B cell (primary cell): Measurements from ENCODE around the gene IPCEF1. TPM values are rescaled to one million over a fixed set of nuclear protein-coding genes. Genes with fewer than 3 reads are reported as not detected.

Experiments used
- ATAC-seq: fragments of 200-7000 bp; cut with Tn5 transposase; one replicate; pipeline ENCODE4 v1.10.0; 2021; ENCODE audit warnings: low read depth, mild to moderate bottlenecking, moderate number of reproducible peaks, moderate library complexity
- CTCF ChIA-PET: fragments of 350-600 bp; sonication (Branson Sonifier 250); formaldehyde crosslinking; loops from one replicate; lab custom pipeline; 2021; ENCODE audit warnings: antibody characterized with exemption, inconsistent platforms; lab: Charles Lee
- POLR2A ChIA-PET: fragments of 350-600 bp; sonication (Branson Sonifier 250); formaldehyde crosslinking; loops from one replicate; lab custom pipeline; 2021; ENCODE audit warnings: antibody characterized with exemption; lab: Charles Lee
- DNase-seq: peaks from one replicate; pipeline ENCODE4 v3.0.0; 2013
- H2AFZ ChIP-seq: 2 replicates; pipeline ENCODE4 v1.6.1; 2012; ENCODE audit warnings: mild to moderate bottlenecking, low read depth, low read length; ENCODE audit not compliant: insufficient read depth, poor library complexity, severe bottlenecking
- H3K27ac ChIP-seq, 2 donors: 1 replicate in 1 of 2; 2 replicates in 1 of 2; pipeline ENCODE4 v1.5.1; 2012 to 2013; ENCODE audit warnings: low read length in 2 of 2, mild to moderate bottlenecking in 2 of 2, moderate library complexity in 1 of 2
- H3K27me3 ChIP-seq, 4 experiments: fragments of 200-600 bp in 1 of 4; sonication (generic) in 1 of 4; replicated peaks in 1 of 4; 1 replicate in 2 of 4; 2 replicates in 2 of 4; pipeline versions ENCODE4 v1.6.1 to v1.7.0; 2013 to 2016; ENCODE audit warnings: low read length in 3 of 4, mild to moderate bottlenecking in 2 of 4, mixed read lengths in 1 of 4, moderate library complexity in 1 of 4; ENCODE audit not compliant: insufficient read depth in 4 of 4, control insufficient read depth in 3 of 4; ENCODE audit errors: control extremely low read depth in 1 of 4
- H3K36me3 ChIP-seq, 2 experiments: replicated peaks in 1 of 2; 1 replicate in 1 of 2; 2 replicates in 1 of 2; pipeline versions ENCODE4 v1.6.1 to v1.7.1; 2013; ENCODE audit warnings: low read length in 1 of 2; ENCODE audit not compliant: insufficient read depth in 2 of 2, control insufficient read depth in 1 of 2; ENCODE audit errors: control extremely low read depth in 1 of 2, extremely low read depth in 1 of 2
- H3K4me1 ChIP-seq, 2 donors: fragments of 200-600 bp in 1 of 2; sonication (generic) in 1 of 2; 1 replicate in 1 of 2; 2 replicates in 1 of 2; pipeline versions ENCODE4 v1.5.1 to v1.6.1; 2013 to 2017; ENCODE audit warnings: low read length in 2 of 2; ENCODE audit not compliant: control insufficient read depth in 2 of 2, insufficient read depth in 2 of 2
- H3K4me2 ChIP-seq: replicated peaks from 2 replicates; pipeline ENCODE3; 2012; ENCODE audit warnings: mild to moderate bottlenecking, low read depth, low read length; ENCODE audit not compliant: poor library complexity, severe bottlenecking
- H3K4me3 ChIP-seq, 5 experiments: fragments of 200-600 bp in 1 of 5; sonication (generic) in 1 of 5; 1 replicate in 3 of 5; 2 replicates in 2 of 5; pipeline versions ENCODE4 v1.5.1 to v1.7.0; 2011 to 2016; ENCODE audit warnings: low read length in 4 of 5, mild to moderate bottlenecking in 4 of 5, low read depth in 2 of 5, control low read depth in 1 of 5, moderate library complexity in 1 of 5; ENCODE audit not compliant: insufficient read depth in 1 of 5; ENCODE audit errors: control extremely low read depth in 1 of 5, extremely low read depth in 1 of 5
- H3K79me2 ChIP-seq: fragments of 200-600 bp; sonication (generic); one replicate; pipeline ENCODE4 v1.6.0; 2016; ENCODE audit warnings: low read length; ENCODE audit not compliant: control insufficient read depth, insufficient read depth
- H3K9ac ChIP-seq: fragments of 200-600 bp; sonication (generic); 2 replicates; pipeline ENCODE4 v1.6.1; 2017; ENCODE audit warnings: mild to moderate bottlenecking, low read length, moderate library complexity
- H3K9me3 ChIP-seq, 3 donors: one replicate each; pipeline versions ENCODE4 v1.6.1 to v1.7.1; 2013; ENCODE audit warnings: low read length in 2 of 3; ENCODE audit not compliant: control insufficient read depth in 2 of 3, insufficient read depth in 1 of 3; ENCODE audit errors: control extremely low read depth in 1 of 3
- H4K20me1 ChIP-seq: 2 replicates; pipeline ENCODE4 v1.6.0; 2012; ENCODE audit warnings: mild to moderate bottlenecking, low read length; ENCODE audit not compliant: insufficient read depth, control insufficient read depth, poor library complexity, severe bottlenecking
- H3K27ac Mint-ChIP-seq: one replicate; pipeline ENCODE4 v1.8.0; 2021; ENCODE audit warnings: mixed read lengths
- H3K27me3 Mint-ChIP-seq: one replicate; pipeline ENCODE4 v1.8.0; 2021; ENCODE audit warnings: mixed read lengths
- H3K4me1 Mint-ChIP-seq: one replicate; pipeline ENCODE4 v1.8.0; 2021; ENCODE audit warnings: mixed read lengths
- H3K4me3 Mint-ChIP-seq: one replicate; pipeline ENCODE4 v1.8.0; 2021; ENCODE audit warnings: mixed read lengths
- H3K9me3 Mint-ChIP-seq: one replicate; pipeline ENCODE4 v1.8.0; 2022; ENCODE audit warnings: mixed read lengths; ENCODE audit not compliant: insufficient read depth
- CTCF ChIP-seq: fragments of 200-600 bp; IDR thresholded peaks from one replicate; pipeline ENCODE4 v1.8.0; 2022; ENCODE audit warnings: antibody characterized with exemption, mild to moderate bottlenecking
- EZH2 ChIP-seq: IDR thresholded peaks from 2 replicates; pipeline ENCODE4 v1.6.1; 2012; ENCODE audit warnings: borderline replicate concordance, low read depth, mild to moderate bottlenecking, moderate library complexity, low read length; ENCODE audit not compliant: insufficient read depth, poor library complexity, severe bottlenecking
- WGBS: methylation state at CpG from one replicate; pipeline ENCODE4 v1.1.5; 2013; ENCODE audit warnings: missing lambda C conversion rate; ENCODE audit not compliant: insufficient coverage; 5-methylcytosine and 5-hydroxymethylcytosine counted together
- intact Hi-C: fragments of 100-400 bp; cut with micrococcal nuclease; formaldehyde crosslinking; loops from one replicate; pipeline ENCODE4 v1.10.0; 2022
- polyA plus RNA-seq: library from polyadenylated mRNA; depleted of rRNA; stranded (reverse); fragments of >200 nt; gene quantifications from 2 replicates; pipeline ENCODE4 v1.2.3, GENCODE V29; 2012
- total RNA-seq, 2 donors: library from RNA; stranded (reverse); fragments of 120-200 nt in 1 of 2; gene quantifications; 1 replicate in 1 of 2; 2 replicates in 1 of 2; pipeline versions ENCODE4 v1.2.3 to v1.2.4, GENCODE V29; 2013 to 2022

IPCEF1 gene
- total and polyA plus RNA-seq, 2 donors (not counting 1 experiment from before 2014, with no cell fraction given), result 0.22 to 0.94 TPM

GRCh38 chr6:154251116-154251515 lies 105.5 kb downstream of the IPCEF1 start:
- ChIA-PET CTCF (no interaction called here), POLR2A (no interaction called here)
- no peaks in the 10 kb centered on the region for H3K36me3 ChIP-seq
- H3K27me3 ChIP-seq, result no peaks in the 10 kb centered on the region
- H3K79me2 ChIP-seq, result no peaks in the 10 kb centered on the region
- H3K27ac ChIP-seq, result no peak overlapping the region
- Mint-ChIP-seq H3K27ac (no peak overlapping the region), H3K9me3 (peaks cover 9% of the 10 kb centered on the region), H3K27me3 (peaks cover 11% of the 10 kb centered on the region), H3K4me3 (no peak overlapping the region), H3K4me1 (peaks cover 19% of the 10 kb centered on the region)
- TF ChIP-seq EZH2 (no peak), CTCF (no peak)
- H3K9ac ChIP-seq, result no peak overlapping the region
- no peak overlapping the region for H3K4me2 ChIP-seq
- H4K20me1 ChIP-seq, result no peaks in the 10 kb centered on the region
- no peak overlapping the region for H3K4me3 ChIP-seq
- ATAC-seq (no peak), DNase-seq (no peak)
- no CpG with 5 or more reads among the region's 4 CpGs for WGBS
- peaks cover 0 to 8% (median 6%) of the 10 kb centered on the region in 3 donors for H3K9me3 ChIP-seq
- H2AFZ ChIP-seq, result no peak overlapping the region
- peaks cover 13 to 17% of the 10 kb centered on the region in 2 donors for H3K4me1 ChIP-seq
- intact Hi-C loops, result no loop called here

GRCh38 chr6:154249499-154250298 lies 106.9 kb downstream of the IPCEF1 start:
- Mint-ChIP-seq H3K9me3 (peaks cover 3% of the 10 kb centered on the region), H3K4me1 (peaks cover 19% of the 10 kb centered on the region), H3K27ac (no peak overlapping the region), H3K27me3 (peaks cover 11% of the 10 kb centered on the region), H3K4me3 (no peak overlapping the region)
- no peak overlapping the region for H3K27ac ChIP-seq
- TF ChIP-seq EZH2 (no peak), CTCF (no peak)
- H3K9ac ChIP-seq, result no peak overlapping the region
- WGBS, result 43% methylated on average over 4 of the region's 8 CpGs
- intact Hi-C loops, result no loop called here
- H2AFZ ChIP-seq, result no peak overlapping the region
- no peak for ATAC-seq
- peaks cover 13 to 17% of the 10 kb centered on the region in 2 donors for H3K4me1 ChIP-seq
- H4K20me1 ChIP-seq, result no peaks in the 10 kb centered on the region
- no peaks in the 10 kb centered on the region for H3K36me3 ChIP-seq
- H3K27me3 ChIP-seq, result no peaks in the 10 kb centered on the region
- H3K79me2 ChIP-seq, result no peaks in the 10 kb centered on the region
- H3K4me3 ChIP-seq, result no peak overlapping the region
- DNase-seq, result peak; percentile 26
- ChIA-PET CTCF (no interaction called here), POLR2A (no interaction called here)
- H3K4me2 ChIP-seq, result peak overlapping the region; percentile 32
- H3K9me3 ChIP-seq, result peaks cover 0 to 3% (median 0%) of the 10 kb centered on the region in 3 donors
